Hepatocyte (in vitro differentiated cells): ENCODE results near the gene MYLK2. TPM values are rescaled to one million over a fixed set of nuclear protein-coding genes. Genes with fewer than 3 reads are reported as not detected.
"Not testable (repeated sequence)": the region's sequence is repeated elsewhere in the genome, so short reads cannot be mapped to it uniquely, and the experiment has no call there.

ENCODE experiments used
- DNase-seq: peaks from one replicate; pipeline ENCODE4 v3.0.0-alpha.2; 2016; ENCODE audit warnings: low spot score
- H2AFZ ChIP-seq: fragments of 200-600 bp; sonication (generic); 2 replicates; pipeline ENCODE4 v1.6.0; 2016; ENCODE audit warnings: antibody characterized with exemption, mild to moderate bottlenecking
- H3K27ac ChIP-seq: fragments of 200-600 bp; sonication (generic); 2 replicates; pipeline ENCODE4 v1.5.1; 2016; ENCODE audit warnings: mild to moderate bottlenecking
- H3K27me3 ChIP-seq: fragments of 200-600 bp; sonication (generic); 2 replicates; pipeline ENCODE4 v1.6.1; 2016
- H3K36me3 ChIP-seq: fragments of 200-600 bp; sonication (generic); replicated peaks from 2 replicates; pipeline ENCODE4 v1.5.1; 2016; ENCODE audit warnings: low read depth; ENCODE audit not compliant: insufficient read depth
- H3K4me1 ChIP-seq: fragments of 200-600 bp; sonication (generic); 2 replicates; pipeline ENCODE4 v1.5.1; 2016; ENCODE audit warnings: mild to moderate bottlenecking, moderate library complexity; ENCODE audit not compliant: insufficient read depth
- H3K4me2 ChIP-seq: fragments of 200-600 bp; sonication (generic); 2 replicates; pipeline ENCODE4 v1.6.0; 2016
- H3K4me3 ChIP-seq: fragments of 200-600 bp; sonication (generic); 2 replicates; pipeline ENCODE4 v1.5.1; 2016; ENCODE audit warnings: mild to moderate bottlenecking
- H3K79me2 ChIP-seq: fragments of 200-600 bp; sonication (generic); 2 replicates; pipeline ENCODE4 v1.6.0; 2017; ENCODE audit warnings: mild to moderate bottlenecking
- H3K9me2 ChIP-seq: fragments of 200-600 bp; sonication (generic); replicated peaks from 2 replicates; pipeline ENCODE4 v1.6.0; 2017; ENCODE audit warnings: mild to moderate bottlenecking; ENCODE audit not compliant: insufficient read depth
- H3K9me3 ChIP-seq: fragments of 200-600 bp; sonication (generic); 2 replicates; pipeline ENCODE4 v1.5.1; 2016; ENCODE audit warnings: low read depth, mild to moderate bottlenecking
- H4K20me1 ChIP-seq: fragments of 200-600 bp; sonication (generic); 2 replicates; pipeline ENCODE4 v1.6.0; 2016; ENCODE audit warnings: mild to moderate bottlenecking; ENCODE audit not compliant: insufficient read depth, poor library complexity, severe bottlenecking
- CTCF ChIP-seq: fragments of 200-600 bp; sonication (generic); IDR thresholded peaks from 2 replicates; pipeline ENCODE4 v1.5.1; 2016; ENCODE audit warnings: antibody characterized with exemption, mild to moderate bottlenecking; ENCODE audit not compliant: poor library complexity
- EZH2 ChIP-seq: fragments of 200-600 bp; sonication (generic); IDR thresholded peaks from 2 replicates; pipeline ENCODE4 v1.6.1; 2016; ENCODE audit warnings: antibody characterized with exemption, mild to moderate bottlenecking, borderline replicate concordance
- EZH2phosphoT487 ChIP-seq: fragments of 200-600 bp; sonication (generic); IDR thresholded peaks from one replicate; pipeline ENCODE4 v1.6.1; 2018; ENCODE audit warnings: antibody characterized with exemption, mild to moderate bottlenecking, low read depth, moderate library complexity; ENCODE audit not compliant: unreplicated experiment, severe bottlenecking
- WGBS: methylation state at CpG from one replicate; pipeline ENCODE4 v1.1.6; 2016; ENCODE audit warnings: low lambda C conversion rate; ENCODE audit errors: missing lambda C conversion rate; 5-methylcytosine and 5-hydroxymethylcytosine counted together
- polyA plus RNA-seq: library from polyadenylated mRNA; unstranded; fragments of >200 nt; fragmentation: Nextera tagmentation; extraction: Ambion mirVana; gene quantifications from 2 replicates; pipeline ENCODE4 v1.2.1, GENCODE V29; 2016
- total RNA-seq: library from RNA; depleted of rRNA; stranded (reverse); fragments of >200 nt; gene quantifications from 2 replicates; pipeline ENCODE4 v1.2.3, GENCODE V29; 2014

The MYLK2 gene
- total and polyA plus RNA-seq, 2 experiments from 2014 or later = 0.33 TPM; not detected in 1

GRCh38 chr20:31824125-31824485 is 4.9 kb downstream of the MYLK2 start:
- no peaks in the 10 kb centered on the region for H3K27me3 ChIP-seq
- no peaks in the 10 kb centered on the region for H3K9me2 ChIP-seq
- DNase-seq = no peak
- no peaks in the 10 kb centered on the region for H3K9me3 ChIP-seq
- H2AFZ ChIP-seq = no peak overlapping the region
- TF ChIP-seq EZH2phosphoT487 = no peak
- no peak for TF ChIP-seq EZH2
- TF ChIP-seq CTCF = no peak
- H3K79me2 ChIP-seq = no peaks in the 10 kb centered on the region
- H3K4me1 ChIP-seq = no peaks in the 10 kb centered on the region
- H3K4me2 ChIP-seq = no peak overlapping the region
- H3K4me3 ChIP-seq = no peak overlapping the region
- H3K36me3 ChIP-seq = no peaks in the 10 kb centered on the region
- 89% methylated on average over 4 of the region's 4 CpGs for WGBS
- no peak overlapping the region for H3K27ac ChIP-seq
- no peaks in the 10 kb centered on the region for H4K20me1 ChIP-seq

DNA sequence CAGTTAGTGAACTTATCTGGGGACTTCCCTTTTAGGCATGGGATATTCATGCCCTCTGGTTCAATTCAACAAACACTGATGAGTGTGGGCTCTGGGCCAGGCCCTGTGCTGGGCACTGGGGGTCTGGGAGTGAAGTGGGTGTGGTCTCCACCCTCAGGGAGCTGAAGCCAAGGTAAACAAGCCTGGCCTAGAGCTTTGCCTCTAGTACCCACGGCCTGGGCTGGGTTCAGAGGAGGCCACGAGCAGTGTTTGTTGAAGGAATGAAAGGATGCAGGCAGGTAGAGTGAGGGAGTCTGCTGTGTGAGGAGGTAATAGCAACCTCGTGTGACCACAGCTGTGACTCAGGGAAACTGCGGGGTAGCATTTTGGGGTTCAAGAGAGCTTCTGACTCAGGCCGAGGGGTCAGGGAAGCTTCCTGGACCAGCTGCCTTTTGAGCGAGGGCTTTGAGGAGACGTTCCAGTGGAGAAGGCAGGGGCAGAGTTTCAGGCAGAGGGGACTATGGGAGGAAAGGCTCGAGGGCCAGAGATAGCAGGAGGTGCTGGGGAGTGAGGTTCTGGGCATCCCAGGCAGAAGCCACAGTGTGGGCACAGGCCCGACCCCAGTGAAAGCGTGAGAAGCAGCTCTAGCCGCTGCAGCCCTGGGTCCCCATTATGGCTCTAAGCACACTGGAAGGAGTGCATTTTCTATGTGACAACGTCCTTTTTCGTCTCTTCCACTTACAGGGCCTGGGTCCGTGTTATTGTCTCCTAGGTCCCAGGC is 5.6 kb downstream of the MYLK2 start:
- Histone ChIP-seq H2AFZ (no peak overlapping the region), H3K27me3 (no peaks in the 10 kb centered on the region), H3K27ac (no peak overlapping the region), H3K9me3 (no peaks in the 10 kb centered on the region), H3K4me3 (no peak overlapping the region), H3K4me2 (no peak overlapping the region), H3K36me3 (no peaks in the 10 kb centered on the region), H3K79me2 (no peaks in the 10 kb centered on the region), H3K4me1 (no peaks in the 10 kb centered on the region), H4K20me1 (no peaks in the 10 kb centered on the region), H3K9me2 (no peaks in the 10 kb centered on the region)
- DNase-seq = no peak
- TF ChIP-seq CTCF (no peak), EZH2 (no peak), EZH2phosphoT487 (no peak)
- WGBS = 83% methylated on average over 14 of the region's 14 CpGs

GRCh38 chr20:31826074-31826473 is 6.9 kb downstream of the MYLK2 start:
- Histone ChIP-seq H4K20me1 (no peaks in the 10 kb centered on the region), H3K4me3 (no peak overlapping the region), H3K4me1 (no peaks in the 10 kb centered on the region), H3K36me3 (no peaks in the 10 kb centered on the region), H3K9me3 (no peaks in the 10 kb centered on the region), H3K9me2 (no peaks in the 10 kb centered on the region), H3K27ac (no peak overlapping the region), H3K27me3 (no peaks in the 10 kb centered on the region), H3K4me2 (no peak overlapping the region), H3K79me2 (no peaks in the 10 kb centered on the region), H2AFZ (no peak overlapping the region)
- 86% methylated on average over 5 of the region's 5 CpGs for WGBS
- no peak for DNase-seq
- TF ChIP-seq CTCF (no peak), EZH2 (no peak), EZH2phosphoT487 (no peak)

GRCh38 chr20:31827059-31827458 is 7.9 kb downstream of the MYLK2 start:
- WGBS = 83% methylated on average over 2 of the region's 2 CpGs
- Histone ChIP-seq H2AFZ (no peak overlapping the region), H3K79me2 (no peaks in the 10 kb centered on the region), H3K4me3 (no peak overlapping the region), H3K9me2 (no peaks in the 10 kb centered on the region), H3K9me3 (no peaks in the 10 kb centered on the region), H3K36me3 (no peaks in the 10 kb centered on the region), H3K4me1 (no peaks in the 10 kb centered on the region), H4K20me1 (no peaks in the 10 kb centered on the region), H3K27ac (no peak overlapping the region), H3K4me2 (no peak overlapping the region), H3K27me3 (no peaks in the 10 kb centered on the region)
- TF ChIP-seq CTCF (no peak), EZH2phosphoT487 (no peak), EZH2 (no peak)
- no peak for DNase-seq

- DNase-seq, H3K79me2 ChIP-seq, H3K9me3 ChIP-seq, H3K27me3 ChIP-seq, H3K4me2 ChIP-seq, H3K9me2 ChIP-seq, H4K20me1 ChIP-seq, H3K36me3 ChIP-seq, H2AFZ ChIP-seq, H3K27ac ChIP-seq, H3K4me3 ChIP-seq, H3K4me1 ChIP-seq: not testable (repeated sequence)
- WGBS = 96% methylated on average over 11 of the region's 11 CpGs
Observed at GRCh38 chr20:31828016-31828415, 8.9 kb downstream of the MYLK2 start.
